T-helper 22 cell (primary cell): Measurements from ENCODE around the gene FOXN3.

Experiments
- DNase-seq: peaks from one replicate; pipeline ENCODE4 v3.0.0-alpha.2; 2020; ENCODE audit warnings: low read depth

Gene FOXN3

DNA sequence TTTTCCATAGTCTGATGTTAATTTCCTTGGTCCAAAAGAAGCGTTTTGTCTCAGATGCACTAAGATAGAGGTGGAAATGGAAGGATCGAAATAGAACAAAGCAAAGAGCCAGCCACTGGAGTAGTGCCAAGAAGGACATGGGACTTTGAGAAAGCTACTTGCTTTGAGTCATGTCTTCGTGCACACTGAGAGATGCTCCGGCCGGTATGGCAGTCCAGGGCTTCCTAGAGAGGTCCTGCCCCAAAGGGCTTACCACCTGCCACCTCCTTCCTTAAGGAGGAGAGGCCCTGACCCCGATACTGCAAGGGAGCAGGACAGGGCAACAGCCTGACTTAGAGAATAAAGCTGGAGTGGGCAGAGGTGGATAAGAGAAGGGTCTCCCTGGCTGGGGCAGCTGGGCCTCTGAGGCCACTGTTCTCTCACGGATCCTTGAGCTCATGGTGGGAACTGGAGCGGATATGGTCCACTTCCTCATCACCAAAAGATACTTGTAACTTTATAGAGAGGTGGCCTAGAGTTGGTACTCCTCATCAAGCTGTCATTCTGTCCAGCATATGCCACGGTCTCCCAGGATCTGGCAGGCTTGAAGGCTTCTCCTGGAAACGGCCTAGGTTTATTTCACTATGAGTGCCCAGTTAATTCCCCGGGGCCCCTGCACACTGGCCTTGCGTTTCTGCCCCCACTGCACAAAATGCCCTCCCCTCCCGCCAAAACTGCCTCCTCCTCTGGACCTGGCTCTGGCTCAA, 57.4 kb downstream of the FOXN3 start:
- DNase-seq = no peak

DNA sequence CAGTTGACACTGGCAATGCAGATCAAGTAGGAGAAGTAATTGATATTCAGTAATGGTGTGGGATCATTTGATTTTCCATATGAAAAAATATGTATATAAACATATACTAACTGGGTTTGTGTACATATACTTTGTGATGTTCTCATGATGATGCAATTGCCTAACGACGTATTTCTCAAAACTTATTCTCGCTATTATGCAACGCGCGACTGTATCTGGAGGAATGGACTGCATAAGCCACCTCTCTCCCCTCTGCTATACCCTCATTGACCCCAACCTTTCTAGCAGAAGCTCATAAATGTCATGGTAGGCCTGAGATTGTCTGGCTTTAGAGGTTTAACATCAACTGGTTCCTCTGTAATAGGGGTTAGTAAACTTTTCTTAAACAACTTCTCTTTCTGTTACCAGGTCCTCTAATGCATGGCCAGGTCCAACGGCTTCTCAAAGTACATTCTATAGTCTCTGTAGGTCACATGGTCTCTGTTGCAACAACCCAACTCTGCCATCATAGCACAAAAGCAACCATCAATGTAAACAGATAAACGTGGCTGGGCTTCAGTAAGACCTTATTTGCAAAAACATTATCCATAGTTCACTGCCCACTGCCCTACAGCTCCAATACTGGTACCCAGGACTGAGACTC, 59.3 kb downstream of the FOXN3 start:
- no peak for DNase-seq

DNA sequence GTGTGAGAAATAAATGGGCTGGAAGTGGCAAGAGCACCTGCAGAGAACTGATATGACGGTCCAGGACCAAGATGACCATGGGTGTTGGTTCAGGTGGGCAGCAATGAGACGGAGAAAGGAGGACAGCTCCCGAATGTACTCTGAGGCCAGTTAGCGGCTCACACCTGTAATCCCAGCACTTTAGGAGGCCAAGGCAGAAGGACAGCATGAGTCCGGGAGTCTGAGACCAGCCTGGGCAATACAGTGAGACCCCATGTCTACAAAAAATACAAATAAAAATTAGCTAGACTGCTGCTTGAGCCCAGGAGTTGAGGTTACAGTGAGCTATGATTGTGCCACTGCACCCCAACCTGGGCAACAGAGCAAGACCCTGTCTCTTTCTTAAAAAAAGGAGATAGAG, 60.1 kb downstream of the FOXN3 start:
- no peak for DNase-seq

DNA sequence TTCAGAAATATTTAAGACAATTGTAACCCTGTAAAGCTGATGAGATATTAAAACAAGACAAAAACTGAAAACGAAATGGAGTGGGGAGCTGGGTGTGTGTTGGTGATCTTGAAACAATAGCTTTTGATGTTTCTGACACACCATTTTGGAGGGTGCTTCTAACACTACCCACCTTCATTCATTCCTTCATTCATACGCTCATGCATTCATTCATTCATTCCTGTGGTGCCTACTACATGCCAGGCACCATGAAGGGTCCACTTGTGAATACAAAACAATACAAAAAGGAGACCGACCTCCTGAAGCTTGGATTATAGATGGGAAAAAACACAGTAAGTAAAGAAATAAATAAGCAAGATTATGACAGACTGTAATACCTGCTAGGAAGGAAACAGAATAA, 60.5 kb downstream of the FOXN3 start:
- DNase-seq = no peak

DNA sequence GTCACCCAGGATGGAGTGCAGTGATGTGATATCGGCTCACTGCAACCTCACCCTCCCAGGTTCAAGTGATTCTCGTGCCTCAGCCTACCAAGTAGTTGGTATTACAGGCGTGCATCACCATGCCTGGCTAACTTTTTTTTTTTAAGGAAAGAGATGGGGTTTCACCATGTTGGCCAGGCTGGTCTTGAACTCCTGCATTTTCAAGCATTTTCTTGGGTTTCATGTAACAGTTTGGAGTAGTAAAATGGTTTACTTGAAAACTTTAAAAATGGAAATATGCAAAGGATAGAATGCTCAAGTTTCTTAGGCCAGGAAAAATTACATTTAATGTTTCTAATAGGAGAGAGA, 63.3 kb downstream of the FOXN3 start:
- DNase-seq = no peak

DNA sequence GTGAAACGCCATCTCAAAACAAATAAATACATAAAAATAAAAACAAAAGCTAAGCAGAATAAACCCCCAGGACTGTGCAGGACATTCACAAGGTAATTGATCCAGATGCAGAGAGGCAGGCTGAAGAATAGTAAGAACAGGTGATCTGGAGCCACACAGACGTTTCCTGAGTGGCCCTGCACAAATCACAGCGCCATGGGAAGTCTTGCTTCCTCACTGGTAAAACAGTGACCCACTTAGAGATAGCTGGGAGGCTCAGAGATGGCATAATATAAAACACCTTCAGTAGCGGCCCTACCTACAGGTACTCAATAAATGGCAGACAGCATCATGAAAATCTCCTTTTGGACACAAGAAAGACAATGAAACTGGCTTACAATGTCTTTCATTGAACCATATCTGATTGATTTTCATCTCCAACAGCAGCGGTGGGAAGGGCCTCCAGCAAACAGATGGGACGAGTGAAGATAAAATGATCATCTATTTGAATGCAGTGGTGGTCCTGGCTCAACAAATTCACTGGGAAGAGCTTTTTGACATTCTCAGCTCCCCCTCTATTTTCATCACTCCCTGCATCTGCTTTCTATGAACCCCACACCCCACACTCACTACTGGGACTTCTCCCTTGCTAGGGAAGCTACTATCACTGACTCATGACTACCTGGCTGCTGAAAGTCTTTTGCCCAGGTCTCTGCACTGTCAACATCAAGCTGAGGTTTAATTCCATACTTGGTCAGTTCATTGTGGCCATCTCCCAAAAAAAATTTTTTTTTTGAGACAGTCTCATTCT, 63.9 kb downstream of the FOXN3 start:
- DNase-seq = no peak

DNA sequence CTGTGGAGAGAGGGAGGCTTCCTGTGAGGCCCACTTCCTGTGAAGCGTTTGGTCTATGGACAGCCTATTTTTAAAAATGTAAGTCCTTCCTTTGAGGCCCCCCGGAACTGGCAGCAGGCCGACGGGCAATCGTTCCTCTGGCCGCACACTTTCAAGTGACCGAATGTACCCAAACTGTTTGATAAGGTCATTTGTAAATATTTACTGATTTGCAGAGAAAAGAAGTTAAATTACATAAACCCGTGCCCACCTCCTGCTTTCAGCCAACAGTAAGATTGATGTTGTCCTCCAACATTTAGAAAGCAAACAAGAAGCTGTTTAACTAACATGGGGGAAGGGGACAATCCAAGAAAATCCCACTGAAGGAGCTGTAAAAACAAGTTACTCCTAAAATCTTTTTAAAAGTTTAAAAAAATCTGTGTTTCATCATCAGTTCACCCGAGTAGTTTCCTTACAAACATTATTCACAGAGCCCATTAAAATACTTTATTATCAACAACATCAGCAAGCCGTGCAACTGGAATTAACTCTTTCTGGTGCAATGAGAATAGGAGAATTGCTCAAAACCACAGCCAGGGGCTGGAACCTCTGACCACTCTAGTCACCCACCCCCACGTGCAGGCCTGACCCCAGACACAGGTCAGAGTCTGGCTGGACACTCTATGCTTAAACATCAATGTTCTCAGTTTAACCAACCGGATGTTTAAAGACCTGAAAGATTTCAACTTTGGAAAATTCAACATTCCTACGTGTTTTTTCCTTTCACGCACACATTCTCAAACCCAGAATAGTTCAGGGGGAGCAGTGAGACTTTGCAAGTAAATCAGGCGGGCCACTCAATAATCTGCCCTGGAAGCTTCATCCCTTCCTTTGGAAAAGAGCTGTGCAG, 65.3 kb downstream of the FOXN3 start:
- DNase-seq = no peak

DNA sequence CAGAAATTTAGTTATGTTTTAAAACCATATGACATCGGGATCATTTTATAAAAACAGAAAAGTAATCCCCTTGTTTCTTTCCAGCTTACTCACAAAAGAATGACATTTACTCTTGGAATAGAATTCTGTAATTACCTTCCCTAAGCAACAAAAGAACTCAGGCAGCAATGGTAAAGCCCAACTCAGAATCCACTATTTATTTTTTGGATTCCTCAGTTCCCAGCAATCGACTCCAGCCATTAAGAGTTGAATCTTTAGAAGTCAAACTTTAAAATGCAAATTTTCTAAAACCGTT, 65.9 kb downstream of the FOXN3 start:
- DNase-seq = no peak

DNA sequence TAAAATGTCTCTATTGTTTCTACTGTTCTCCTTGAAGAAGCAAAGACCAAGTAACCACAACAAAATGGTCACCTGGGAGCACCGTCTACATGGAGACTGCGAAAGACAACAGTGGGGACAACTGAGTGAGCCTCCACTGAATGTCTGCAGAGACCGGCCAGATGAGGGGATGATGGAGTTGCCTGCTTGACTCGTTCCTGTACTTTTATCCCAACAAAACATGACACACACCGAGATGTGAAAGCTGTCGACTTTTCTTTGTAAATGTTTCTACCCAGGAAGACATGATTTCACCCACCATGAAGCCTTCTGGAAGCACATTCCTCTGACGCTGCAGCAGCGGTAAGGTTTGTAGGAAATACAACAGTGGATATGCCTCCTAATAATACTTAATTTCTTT, 66.9 kb downstream of the FOXN3 start:
- DNase-seq = no peak

DNA sequence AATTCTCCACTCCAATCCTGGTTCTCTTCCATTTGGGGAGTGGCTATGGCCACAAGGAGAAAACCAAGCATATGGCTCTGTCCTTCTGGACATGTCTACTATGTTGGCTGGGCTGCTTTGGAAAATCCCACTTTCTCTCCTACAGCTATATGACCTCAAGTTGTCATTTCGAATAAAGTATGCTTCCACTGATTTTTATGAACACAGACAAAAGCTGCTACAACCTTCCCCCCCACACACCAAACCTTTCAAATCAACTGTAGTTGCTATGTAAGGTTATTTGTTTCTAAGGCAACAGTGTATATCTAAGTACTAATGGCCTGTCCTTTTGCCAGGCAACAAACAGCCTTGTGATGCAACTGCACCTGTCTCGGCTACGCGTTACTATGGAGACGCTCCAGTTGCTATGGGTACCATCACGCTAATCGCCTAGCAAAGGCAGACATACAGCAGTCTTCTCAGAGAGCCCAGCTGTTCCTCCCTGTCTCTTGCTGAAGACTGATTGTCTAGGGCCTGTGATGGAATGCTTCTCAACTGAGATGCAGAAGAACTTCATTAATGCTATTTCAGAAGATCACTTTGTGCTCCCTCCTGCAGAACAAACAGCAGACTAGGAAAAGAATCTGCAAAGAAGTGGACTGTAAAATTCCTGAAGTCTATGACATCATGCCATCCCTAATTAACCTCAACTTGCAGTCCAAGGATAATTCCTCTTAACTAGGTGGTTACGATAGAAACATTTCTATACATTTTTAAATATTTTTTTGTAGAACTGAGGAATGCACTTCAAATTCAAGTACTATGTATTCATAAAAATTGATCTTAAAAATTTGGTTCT, 67.6 kb downstream of the FOXN3 start:
- no peak for DNase-seq

DNA sequence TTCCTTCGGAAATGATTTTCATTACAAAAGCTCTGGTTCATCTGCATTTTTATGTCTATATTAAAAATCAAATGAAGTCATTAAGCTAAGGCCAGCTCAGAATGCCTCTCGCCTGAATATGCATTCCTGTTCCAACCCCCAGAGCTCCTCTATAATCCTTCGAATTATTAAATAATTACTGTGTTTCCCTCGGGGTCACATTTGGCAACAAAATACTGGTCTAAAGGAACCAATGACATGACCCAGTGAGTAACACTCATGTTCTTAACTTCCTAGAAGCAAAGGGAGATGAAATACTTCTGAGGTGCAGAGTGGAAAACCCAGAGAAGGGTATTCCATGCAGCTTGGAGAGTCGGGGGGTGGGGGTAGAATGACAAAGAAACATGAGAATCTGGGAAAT, 68.3 kb downstream of the FOXN3 start:
- DNase-seq = no peak

DNA sequence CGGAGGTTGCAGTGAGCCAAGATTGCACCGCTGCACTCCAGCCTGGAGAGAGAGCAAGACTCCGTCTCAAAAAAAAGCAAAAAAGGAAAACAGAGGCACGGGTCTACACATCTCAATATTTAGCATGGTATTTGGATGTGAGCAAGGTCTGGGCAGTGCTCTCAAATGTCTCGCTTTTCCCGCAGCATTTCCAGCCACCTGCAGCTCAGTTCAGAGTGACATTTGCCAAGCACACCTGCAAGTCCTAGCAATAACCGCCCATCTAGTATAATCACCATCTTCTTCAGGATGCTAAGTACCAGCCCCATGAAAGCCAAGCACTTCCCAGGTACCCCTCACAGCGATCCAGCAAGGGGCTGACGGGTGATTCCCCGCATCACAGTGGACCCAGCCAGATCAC, 69.1 kb downstream of the FOXN3 start:
- DNase-seq = no peak

DNA sequence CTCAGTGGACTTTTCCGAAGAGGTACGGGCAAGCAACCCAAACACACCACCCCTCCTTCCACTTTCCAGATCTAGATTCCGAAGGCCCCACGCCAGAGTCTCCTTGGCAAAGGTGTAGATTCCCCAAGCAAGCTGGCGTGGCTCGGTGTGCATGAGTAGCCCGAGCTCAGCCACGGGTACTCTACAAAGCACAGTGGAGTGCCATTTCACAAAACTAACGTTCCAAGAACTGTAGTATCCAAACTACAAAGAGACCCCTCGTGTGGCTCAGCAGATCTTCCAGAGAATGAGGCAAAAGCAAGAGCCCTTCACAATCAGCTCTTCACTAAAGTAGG, 72.1 kb downstream of the FOXN3 start:
- no peak for DNase-seq

DNA sequence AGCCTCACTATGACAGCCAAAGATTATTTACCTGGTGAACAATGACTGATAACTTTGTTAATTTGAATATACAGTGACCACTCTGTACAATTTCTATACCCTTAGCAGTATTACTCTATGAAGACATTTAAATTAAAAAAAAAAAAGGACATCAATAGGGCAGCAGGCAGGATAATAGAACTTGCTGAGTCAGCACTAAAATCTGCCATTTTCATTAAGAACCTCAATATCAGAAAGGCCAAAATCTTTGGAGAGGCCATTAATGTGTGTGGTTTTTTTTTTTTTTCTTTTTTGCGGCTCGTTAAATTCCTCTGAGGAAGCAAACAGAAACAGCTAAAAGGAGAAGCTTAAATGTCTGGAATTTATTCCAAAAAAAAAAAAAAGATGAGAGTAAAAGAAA, 73.7 kb downstream of the FOXN3 start:
- DNase-seq = no peak

DNA sequence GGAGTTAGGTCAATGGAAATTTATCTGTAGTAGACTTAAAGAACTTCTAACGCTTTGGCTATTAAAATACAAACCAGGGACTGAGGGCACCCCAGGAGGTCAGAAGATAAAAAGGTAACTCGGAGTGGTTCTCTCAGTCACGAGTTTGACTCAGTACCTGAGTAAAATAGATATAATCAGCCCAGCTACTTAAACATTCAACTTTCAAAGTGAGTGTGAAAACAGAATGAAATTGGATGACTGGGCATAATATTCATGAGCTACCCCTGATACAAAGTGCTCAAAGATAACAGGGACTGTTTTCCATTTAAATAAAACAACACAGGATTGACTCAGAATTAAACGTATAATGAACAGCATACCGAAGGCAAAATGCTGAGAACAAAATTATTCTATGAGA, 75.0 kb downstream of the FOXN3 start:
- DNase-seq = no peak

DNA sequence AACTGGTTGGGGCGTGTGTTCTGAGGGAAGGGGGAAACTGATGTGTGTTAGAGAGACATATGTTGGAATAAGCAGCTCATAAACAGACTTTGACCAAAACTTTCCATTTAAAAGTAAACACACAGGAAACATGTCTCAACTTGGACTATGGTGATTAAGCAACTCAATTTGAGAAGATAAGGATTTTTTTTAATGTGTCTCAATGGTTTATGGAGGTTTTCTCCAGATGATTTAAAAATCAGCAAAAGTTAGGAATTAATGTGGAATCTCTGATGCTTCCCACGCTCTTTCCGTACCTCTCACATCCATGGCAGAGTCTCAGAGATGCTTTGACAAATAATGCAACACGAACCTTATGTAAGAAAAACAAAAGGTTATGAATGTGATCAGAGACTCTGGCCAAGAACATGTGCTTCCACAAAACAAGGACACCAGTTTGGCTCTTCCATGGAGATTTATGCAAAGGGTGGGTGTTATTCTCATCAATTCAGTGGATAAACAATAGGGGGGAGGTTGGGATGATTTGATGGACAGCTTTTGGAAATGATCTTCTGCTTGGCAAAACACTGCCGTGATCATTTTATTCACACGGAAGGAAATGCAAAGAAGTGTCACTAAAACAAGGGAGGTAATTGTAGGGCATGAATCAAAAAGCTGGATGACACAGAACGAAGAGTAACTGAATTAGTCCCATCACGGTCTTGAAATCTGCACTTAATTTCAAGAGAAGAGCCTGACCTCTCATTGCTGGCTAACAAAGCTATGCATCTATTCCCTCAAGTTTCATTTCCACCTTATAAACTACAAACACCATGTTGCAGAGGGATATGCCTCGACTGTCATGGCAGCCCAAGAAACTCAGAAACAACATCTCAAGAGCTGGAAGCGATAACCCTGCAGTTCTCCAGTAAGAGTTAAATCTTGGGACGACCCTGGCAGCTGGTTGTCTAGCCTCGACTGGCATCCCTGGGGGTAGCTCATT, 76.5 kb downstream of the FOXN3 start:
- no peak for DNase-seq

DNA sequence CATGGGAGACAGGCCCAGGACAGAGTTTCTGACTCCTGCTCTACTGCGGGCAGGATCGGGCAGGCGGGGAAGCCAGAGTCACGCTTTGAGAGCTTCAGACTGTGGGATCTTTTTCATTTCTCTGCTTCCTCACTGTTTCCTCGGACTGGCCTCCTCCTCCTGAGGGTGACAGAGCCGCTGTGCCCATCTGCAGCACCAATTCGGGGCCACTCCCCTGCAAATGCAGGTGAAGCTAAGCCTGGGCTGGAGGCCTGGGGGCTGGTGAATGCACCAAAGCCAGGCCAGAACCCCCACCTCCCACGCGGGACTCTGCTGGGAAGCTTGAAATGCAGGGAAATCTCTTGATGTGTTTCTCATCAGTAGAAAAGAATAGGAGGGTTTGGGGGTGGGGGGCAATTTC, 77.5 kb downstream of the FOXN3 start:
- DNase-seq = no peak

DNA sequence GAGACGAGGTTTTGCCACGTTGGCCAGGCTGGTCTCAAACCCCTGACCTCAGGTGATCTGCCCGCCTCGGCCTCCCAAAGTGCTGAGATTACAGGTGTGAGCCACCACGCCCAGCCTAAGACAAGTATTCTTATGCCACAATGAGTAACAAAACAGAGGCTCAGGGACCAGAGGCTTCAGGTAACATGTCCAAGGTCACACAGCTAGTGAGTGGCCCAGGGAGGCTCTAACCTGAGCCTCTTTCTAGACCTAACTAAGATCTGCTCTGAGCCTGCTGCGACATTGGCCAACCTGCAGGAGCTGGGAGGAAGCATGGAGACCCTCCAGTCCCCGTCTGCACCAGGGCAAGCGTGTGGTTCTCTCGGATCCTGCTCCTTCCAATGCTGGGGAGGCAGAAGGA, 77.9 kb downstream of the FOXN3 start:
- DNase-seq = no peak

DNA sequence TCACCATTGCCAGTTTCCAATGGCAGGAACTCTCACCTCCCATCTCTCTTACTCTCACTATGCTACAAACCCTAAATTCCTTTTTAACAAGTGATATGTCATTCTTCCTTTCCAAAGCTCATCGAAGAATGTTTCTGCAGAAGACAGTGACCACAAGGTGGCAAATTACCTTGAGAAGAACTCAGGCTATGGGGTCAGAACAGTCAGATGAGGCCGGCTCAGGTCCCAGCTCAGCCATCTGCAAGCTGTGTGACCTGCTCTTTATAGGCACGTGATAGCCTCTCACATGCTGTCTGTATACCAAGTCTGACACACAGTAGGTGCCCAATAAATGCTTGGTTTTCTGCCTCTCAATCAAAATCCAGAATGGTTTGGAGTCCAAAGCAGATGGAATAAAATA, 80.7 kb downstream of the FOXN3 start:
- no peak for DNase-seq

DNA sequence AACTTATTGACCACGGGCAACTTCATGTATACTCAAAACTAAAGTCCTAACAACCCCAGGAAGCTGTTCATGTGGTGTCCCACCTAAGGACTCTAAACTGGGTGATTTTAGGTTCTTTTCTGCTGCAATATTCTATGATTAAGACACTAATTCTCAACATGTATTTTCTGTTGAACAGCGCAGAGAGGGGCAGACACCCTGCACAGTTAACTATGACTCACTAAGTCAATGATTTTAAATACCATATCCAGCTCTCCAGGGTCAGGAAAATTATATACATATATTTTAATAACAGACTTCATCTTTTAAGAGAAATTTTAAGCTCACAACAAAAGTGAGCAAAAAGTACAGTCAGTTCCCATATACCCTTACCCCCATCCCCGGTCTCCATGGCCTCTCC, 85.0 kb downstream of the FOXN3 start:
- no peak for DNase-seq

DNA sequence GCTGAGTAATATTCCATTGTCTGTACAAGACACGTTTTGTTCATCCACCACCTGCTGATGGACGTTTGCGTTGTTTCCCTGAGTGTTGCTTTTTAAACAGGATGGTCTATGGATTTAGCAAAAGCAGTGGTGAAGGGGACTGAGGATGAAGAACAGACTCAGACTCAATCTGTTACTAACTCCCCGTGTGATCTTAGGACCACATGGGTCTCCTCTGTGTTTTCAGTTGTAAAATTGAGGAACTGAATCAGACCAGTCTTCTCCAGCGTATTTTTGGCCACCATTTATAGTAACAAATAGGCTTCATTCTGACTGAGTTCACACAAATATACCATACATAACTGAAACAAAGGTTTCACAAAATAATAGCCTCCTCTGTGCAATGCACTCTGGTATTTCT, 85.6 kb downstream of the FOXN3 start:
- no peak for DNase-seq
